Hair follicular keratinocyte (primary cell): ENCODE measurements around the gene DNAJC17. TPM values are rescaled to one million over a fixed set of nuclear protein-coding genes. Genes with fewer than 3 reads are reported as not detected.

Experiments used
- total RNA-seq: library from RNA; depleted of rRNA; stranded (reverse); fragments of >200 nt; gene quantifications from 2 replicates; pipeline ENCODE4 v1.2.3, GENCODE V29; 2015

The DNAJC17 gene, protein sequence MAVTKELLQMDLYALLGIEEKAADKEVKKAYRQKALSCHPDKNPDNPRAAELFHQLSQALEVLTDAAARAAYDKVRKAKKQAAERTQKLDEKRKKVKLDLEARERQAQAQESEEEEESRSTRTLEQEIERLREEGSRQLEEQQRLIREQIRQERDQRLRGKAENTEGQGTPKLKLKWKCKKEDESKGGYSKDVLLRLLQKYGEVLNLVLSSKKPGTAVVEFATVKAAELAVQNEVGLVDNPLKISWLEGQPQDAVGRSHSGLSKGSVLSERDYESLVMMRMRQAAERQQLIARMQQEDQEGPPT
- total RNA-seq: 23.6 and 70.7 TPM in 2 replicates

DNA sequence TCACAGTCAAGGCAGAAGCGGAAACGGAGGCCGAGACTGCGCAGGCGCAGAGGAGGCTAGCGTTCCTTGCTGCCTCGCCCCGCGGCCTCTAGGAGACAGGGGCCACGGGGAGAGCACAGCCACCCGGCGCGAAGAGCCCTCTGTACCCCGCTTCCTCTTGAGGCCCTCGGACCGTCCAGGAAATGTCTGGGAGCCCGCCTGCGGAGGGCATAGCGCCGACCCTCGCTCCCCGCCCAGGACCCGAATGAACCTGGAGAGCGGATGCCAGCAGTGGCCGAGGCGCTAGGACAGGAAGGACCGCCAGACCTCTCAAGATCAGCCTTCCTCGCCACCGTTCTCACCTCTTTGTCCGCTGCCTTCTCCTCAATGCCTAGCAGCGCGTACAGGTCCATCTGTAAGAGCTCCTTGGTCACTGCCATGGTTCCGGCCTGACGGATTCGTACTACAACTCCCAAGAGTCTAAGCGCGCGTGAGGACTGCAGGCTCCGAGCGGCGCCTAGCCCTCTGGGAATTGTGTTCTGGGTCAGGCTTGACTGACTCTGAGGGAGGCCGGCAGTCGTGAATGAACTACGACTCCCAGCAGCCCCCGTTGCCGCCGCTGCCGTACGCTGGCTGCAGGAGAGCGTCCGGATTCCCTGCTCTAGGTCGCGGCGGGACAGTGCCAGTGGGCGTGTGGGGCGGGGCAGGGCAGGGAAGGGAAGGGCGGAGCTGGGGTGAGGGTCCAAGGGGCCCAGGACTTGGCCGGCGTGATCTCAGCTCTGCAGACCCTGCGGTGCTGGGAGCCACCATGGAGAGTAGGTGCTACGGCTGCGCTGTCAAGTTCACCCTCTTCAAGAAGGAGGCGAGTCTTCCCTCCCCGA lies at the start of gene DNAJC17, which contains the start of gene ZFYVE19:
TSS of gene DNAJC17 (minus strand) at position 446 of the 860 bp plus-strand sequence. CDS start at position 419, 27 bp downstream.
TSS of gene ZFYVE19 (plus strand) at position 62 of the 860 bp plus-strand sequence. CDS start at position 563, 501 bp downstream.

DNA sequence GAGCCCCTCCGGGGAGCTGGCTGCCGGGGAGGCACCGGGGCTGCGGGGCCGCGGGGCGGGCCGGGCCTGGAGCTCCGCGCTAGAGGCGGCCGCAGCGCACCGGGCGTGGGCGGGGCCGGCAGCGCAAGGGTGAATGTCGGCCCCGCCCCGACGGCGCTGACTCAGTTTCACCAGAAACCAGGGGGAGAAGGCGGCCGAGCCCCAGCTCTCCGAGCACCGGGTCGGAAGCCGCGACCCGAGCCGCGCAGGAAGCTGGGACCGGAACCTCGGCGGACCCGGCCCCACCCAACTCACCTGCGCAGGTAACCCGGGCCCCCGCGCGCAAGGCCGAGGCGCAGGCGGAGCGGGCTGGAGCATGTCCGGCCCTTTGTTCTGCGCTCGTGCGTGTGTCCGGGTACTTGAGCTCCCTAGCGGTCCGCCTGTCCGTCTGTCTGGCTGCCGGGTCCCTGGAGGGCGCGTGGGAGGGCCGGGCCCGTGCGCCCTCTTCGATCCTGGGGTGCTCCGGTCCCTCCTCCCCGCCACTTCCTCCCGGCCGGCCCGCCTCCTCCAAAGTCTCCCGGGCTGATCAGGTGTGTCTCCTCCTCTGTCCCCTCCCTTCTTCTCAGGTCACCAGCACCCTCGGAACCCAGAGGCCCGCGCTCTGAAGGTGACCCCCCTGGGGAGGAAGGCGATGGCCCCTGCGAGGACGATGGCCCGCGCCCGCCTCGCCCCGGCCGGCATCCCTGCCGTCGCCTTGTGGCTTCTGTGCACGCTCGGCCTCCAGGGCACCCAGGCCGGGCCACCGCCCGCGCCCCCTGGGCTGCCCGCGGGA lies 36.8 kb upstream of the DNAJC17 start, which contains the start of gene SPINT1:
TSS of gene SPINT1 (plus strand) at position 164 of the 811 bp plus-strand sequence. CDS start at position 671, 507 bp downstream.

DNA sequence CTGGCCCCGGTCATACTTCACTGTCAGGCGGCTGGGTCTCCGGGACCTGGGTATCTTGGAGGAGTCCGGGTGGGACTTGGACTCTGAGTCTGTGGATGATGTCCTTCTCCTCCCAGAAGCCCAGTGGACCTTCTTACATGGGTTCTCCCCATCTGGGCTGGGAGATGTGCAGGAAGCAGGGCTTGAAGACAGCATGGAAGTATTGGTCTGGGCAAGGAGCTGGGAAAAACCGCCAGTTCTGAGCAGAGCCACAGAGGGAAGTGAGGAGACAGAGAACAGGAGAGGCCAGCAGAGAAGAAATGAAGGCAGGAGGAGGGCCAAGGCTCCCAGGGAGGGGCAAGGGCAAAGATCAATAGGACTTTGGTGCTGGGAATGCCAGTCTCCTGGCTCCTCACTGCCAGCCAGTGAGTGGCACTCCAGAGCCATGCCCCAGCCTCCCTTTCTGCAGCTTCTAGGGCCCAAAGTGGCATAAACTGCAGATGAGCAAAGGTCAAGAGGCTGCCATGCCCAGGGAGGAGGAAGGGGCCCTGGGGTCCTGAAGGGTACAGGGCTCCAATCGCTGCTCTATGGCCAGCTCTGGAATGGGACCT lies 21.3 kb upstream of the DNAJC17 start, which contains the start of gene PPP1R14D:
TSS of gene PPP1R14D (minus strand) at position 262 of the 590 bp plus-strand sequence. CDS start at position 195, 67 bp downstream.

DNA sequence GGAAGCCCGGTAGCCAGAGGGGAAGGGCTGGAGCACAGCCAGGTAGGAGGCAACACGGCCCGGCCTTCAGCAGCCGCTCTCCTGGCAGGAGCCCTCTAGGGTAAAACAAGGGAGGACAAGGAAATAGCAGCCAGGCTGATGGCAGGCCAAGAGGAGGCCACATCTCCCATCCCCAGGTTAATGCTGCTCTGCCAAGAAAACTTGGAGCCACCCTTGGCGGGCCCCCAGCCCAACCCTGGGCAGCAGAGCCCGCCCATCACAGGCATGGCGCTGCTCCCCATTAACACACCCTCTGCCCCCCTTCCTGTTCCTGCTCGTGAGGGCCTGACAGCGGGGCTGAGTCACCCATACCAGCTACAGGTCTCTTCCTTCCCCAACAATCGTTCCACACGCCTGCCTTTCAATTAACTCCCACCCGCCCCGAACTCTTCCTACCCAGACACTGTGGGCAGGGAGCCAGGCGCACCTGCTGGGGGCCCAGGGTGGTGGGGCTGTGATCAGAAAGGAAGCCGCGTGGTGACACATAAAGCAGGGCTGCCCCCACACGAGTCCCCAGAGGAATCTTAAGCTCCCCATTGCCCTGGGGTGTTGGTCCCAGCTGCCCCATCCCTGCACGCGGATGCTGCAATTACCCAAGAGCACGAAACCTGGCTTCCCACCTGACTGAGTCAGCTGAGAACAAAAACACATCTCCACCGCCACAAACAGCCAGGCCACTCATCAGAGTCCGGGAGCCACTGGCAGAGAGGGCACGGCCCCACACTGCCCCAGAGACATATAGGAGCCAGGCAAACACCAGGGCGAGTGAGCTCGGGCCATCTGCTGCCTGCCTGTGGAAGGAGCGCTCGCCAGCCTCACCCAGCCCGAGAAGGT lies 37.8 kb downstream of the DNAJC17 start, which contains the start of gene C15orf62:
TSS of gene C15orf62 (plus strand) at position 707 of the 873 bp plus-strand sequence. CDS start 516 bp downstream, outside the sequence.

DNA sequence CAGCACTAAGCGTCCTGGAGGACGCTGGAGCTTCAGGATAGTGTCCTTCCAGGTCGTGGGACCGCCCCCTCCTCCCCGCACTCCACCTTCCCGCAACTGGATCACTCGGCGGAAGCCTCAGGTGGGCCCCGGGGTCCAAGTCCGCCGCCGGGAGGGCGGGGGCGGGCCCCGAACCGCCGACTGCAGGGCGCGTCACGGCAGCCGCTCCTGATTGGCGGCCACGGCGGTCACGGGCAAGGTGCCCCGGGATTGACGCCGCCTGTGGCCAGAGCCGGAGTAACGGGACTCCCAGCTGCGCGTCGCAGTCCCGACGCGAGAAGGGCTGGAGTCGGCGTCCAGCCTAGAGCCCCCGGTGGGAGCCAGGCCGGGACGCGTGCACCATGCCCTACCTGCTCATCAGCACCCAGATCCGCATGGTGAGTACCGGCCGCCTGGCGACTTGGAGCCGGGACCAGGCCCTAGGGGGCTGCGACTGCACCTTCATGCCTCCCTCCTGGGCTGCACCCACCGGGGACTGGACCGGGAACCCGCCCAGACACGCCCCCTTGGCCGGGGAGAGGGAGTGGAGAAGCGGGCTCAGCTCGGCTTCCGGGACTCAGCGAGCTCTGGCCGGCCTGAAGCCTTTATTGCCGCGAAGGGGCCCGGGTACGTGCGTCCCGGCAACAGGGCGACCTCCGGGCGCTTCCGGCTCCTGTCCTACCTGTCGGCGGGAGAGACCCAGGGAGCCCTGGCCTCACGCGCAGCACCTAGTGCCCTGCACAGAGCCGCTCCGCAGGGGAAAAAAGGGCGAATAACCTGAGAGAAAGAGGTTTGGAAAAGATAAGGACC lies 43.3 kb downstream of the DNAJC17 start, which contains the start of gene GCHFR:
TSS of gene GCHFR (plus strand) at position 268 of the 828 bp plus-strand sequence. CDS start at position 381, 113 bp downstream.

DNA sequence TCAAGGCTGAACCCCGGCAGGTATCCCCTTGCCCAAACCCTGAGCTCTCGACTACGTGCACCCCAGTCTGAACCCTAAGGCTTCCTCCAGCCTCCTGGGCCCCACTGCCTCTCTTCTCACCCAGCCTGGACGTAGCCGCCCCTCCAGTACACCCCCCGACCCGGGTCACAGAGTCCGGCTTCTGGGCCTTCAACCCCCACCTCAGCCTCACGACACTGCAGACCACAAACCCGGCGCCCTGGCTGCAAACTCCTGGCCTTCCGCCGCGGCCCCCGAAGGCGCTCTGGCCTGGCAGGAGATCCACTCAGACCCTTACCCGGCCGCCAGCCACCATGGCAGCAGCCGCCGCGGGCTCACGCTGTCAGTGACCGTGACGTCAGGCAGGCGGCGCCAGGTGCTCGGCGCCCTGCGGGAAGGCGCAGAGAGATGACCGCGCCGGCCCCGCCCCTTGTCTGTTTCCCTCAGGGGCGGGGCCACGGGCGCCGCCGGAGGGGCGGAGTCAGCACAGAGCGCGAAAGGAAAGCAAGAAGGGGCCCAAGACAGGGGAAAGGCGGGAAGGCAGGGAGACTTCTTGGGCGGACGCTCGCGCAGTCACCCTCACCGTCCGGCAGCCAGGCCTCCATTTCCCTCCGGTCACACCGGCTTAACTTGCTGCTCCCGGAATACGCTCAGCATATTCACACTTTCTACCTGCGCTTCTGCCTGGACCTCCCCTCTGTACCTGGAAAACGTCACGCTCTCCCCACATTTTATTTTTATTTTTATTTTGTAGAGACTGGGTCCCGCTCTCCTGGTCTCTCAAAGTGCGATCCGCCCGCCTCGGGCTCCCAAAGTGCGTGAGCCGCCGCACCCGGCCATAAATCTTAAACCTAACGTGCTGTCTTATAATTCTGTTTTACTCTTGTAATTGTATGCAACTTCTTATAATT lies 52.1 kb downstream of the DNAJC17 start, which contains the start of gene RMDN3:
TSS of gene RMDN3 (minus strand) at position 372 of the 929 bp plus-strand sequence. CDS start 471 bp downstream, outside the sequence.

Other genes with a start within 250 kb of the DNAJC17 start
- gene CCDC32, start 242.4 kb downstream of the DNAJC17 start, total RNA-seq: 16.8 and 22.9 TPM in 2 replicates
- gene RPUSD2, start 238.2 kb downstream of the DNAJC17 start, total RNA-seq: 13.4 and 18.7 TPM in 2 replicates
- 9.7 and 23.4 TPM in 2 replicates for gene KNL1, start 213.2 kb downstream of the DNAJC17 start, total RNA-seq
- gene RAD51, start 112.3 kb downstream of the DNAJC17 start, total RNA-seq: 4.2 and 15.0 TPM in 2 replicates
- gene RMDN3, start 52.2 kb downstream of the DNAJC17 start, total RNA-seq: 13.6 and 18.5 TPM in 2 replicates
- 7.1 and 14.5 TPM in 2 replicates for gene GCHFR, start 43.4 kb downstream of the DNAJC17 start, total RNA-seq
- gene C15orf62, start 37.5 kb downstream of the DNAJC17 start, total RNA-seq: not detected in 2 replicates
- gene ZFYVE19, start 384 bp downstream of the DNAJC17 start, total RNA-seq: 40.8 and 42.6 TPM in 2 replicates
- gene PPP1R14D, start 21.2 kb upstream of the DNAJC17 start, total RNA-seq: not detected in 2 replicates
- 210 and 272 TPM in 2 replicates for gene SPINT1, start 36.6 kb upstream of the DNAJC17 start, total RNA-seq
- 0.65 and 1.6 TPM in 2 replicates for gene RHOV, start 66.8 kb upstream of the DNAJC17 start, total RNA-seq
- gene VPS18, start 87.0 kb upstream of the DNAJC17 start, total RNA-seq: 22.3 and 22.4 TPM in 2 replicates
- 0.08 TPM in 1 of 2 replicates, not detected in the other for gene DLL4, start 121.9 kb upstream of the DNAJC17 start, total RNA-seq
- gene CHAC1, start 146.0 kb upstream of the DNAJC17 start, total RNA-seq: 20.5 and 61.6 TPM in 2 replicates